ENCODE measurements around the gene NOP56.

NOP56 gene

GRCh38 chr20:2640260-2640659 is 12.2 kb upstream of the NOP56 start:
- no peak for DNase-seq (ENCODE audit: low read depth in 2 of 2)

- no peak for DNase-seq (ENCODE audit: low read depth in 2 of 2)
Observed at GRCh38 chr20:2640899-2641298, 11.5 kb upstream of the NOP56 start.

GRCh38 chr20:2643708-2644107 is 8.7 kb upstream of the NOP56 start:
- no peak for DNase-seq (ENCODE audit: low read depth in 2 of 2)

GRCh38 chr20:2652724-2653555 is 508 bp downstream of the NOP56 start:
- DNase-seq (ENCODE audit: low read depth in 2 of 2) = peak in 1 of 2 donors; percentile 35

- no peak for DNase-seq (ENCODE audit: low read depth in 2 of 2)
Observed at GRCh38 chr20:2653556-2654383, 1.3 kb downstream of the NOP56 start.

GRCh38 chr20:2654384-2654822 is 2.0 kb downstream of the NOP56 start:
- DNase-seq (ENCODE audit: low read depth in 2 of 2) = no peak

- DNase-seq (ENCODE audit: low read depth in 2 of 2) = no peak
Observed at GRCh38 chr20:2654831-2655230, 2.4 kb downstream of the NOP56 start.

- no peak for DNase-seq (ENCODE audit: low read depth in 2 of 2)
Observed at GRCh38 chr20:2655331-2656116, 3.1 kb downstream of the NOP56 start.

- DNase-seq (ENCODE audit: low read depth in 2 of 2) = no peak
Observed at GRCh38 chr20:2656471-2657117, 4.2 kb downstream of the NOP56 start.

- DNase-seq (ENCODE audit: low read depth in 2 of 2) = no peak
Observed at GRCh38 chr20:2657241-2657640, 4.8 kb downstream of the NOP56 start.

- DNase-seq (ENCODE audit: low read depth in 2 of 2) = no peak
Observed at GRCh38 chr20:2657674-2658073, 5.2 kb downstream of the NOP56 start.

- no peak for DNase-seq (ENCODE audit: low read depth in 2 of 2)
Observed at GRCh38 chr20:2658414-2659354, 6.3 kb downstream of the NOP56 start.

- no peak for DNase-seq (ENCODE audit: low read depth in 2 of 2)
Observed at GRCh38 chr20:2659547-2659946, 7.1 kb downstream of the NOP56 start.

GRCh38 chr20:2663364-2663886 is 11.0 kb downstream of the NOP56 start:
- DNase-seq (ENCODE audit: low read depth in 2 of 2) = no peak

GRCh38 chr20:2663887-2664719 is 11.7 kb downstream of the NOP56 start, which contains the start of gene IDH3B:
Gene IDH3B (minus strand): TSS chr20:2664216. CDS start chr20:2664188, 28 bp downstream.
- peak; percentile 84 to 85 for DNase-seq (ENCODE audit: low read depth in 2 of 2)

GRCh38 chr20:2671977-2672376 is 19.5 kb downstream of the NOP56 start:
- no peak for DNase-seq (ENCODE audit: low read depth in 2 of 2)

- no peak for DNase-seq (ENCODE audit: low read depth in 2 of 2)
Observed at GRCh38 chr20:2672446-2672845, 20.0 kb downstream of the NOP56 start.

- DNase-seq (ENCODE audit: low read depth in 2 of 2) = no peak
Observed at GRCh38 chr20:2673453-2673852, 21.0 kb downstream of the NOP56 start.

GRCh38 chr20:2680046-2680445 is 27.6 kb downstream of the NOP56 start:
- no peak for DNase-seq (ENCODE audit: low read depth in 2 of 2)
